Raji (cell line): ENCODE data around the gene CCNB1.

Experiments
- POLR2A ChIP-seq: IDR thresholded peaks from 2 replicates; pipeline ENCODE4 v1.6.1; 2011; ENCODE audit warnings: low read depth, low read length, control low read depth; ENCODE audit not compliant: insufficient read depth

Gene CCNB1

DNA sequence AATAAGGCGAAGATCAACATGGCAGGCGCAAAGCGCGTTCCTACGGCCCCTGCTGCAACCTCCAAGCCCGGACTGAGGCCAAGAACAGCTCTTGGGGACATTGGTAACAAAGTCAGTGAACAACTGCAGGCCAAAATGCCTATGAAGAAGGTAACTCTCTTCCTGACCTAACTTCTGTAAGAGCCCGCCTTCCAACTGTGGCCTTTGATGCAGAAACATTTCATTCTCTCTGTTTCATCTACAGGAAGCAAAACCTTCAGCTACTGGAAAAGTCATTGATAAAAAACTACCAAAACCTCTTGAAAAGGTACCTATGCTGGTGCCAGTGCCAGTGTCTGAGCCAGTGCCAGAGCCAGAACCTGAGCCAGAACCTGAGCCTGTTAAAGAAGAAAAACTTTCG is 979 bp downstream of the CCNB1 start:
- TF ChIP-seq POLR2A, result no peak

DNA sequence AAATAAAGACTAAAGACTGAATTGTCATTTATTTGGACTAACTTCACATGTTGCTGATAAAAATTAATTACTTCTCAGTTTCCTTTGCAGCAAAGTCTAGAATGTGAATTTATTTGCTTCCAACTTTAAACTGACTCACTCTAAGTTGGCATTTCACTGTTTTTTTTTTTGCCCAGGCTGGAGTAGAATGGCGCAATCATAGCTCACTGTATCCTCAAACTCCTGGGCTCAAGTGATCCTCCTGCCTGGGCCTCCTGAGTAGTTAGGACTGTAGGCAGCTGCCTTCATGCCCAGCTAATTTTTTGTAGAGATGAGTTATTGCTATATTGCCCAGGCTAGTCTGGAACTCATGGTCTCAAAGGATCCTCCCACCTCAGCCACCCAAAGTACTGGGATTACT is 3.5 kb downstream of the CCNB1 start:
- no peak for TF ChIP-seq POLR2A

DNA sequence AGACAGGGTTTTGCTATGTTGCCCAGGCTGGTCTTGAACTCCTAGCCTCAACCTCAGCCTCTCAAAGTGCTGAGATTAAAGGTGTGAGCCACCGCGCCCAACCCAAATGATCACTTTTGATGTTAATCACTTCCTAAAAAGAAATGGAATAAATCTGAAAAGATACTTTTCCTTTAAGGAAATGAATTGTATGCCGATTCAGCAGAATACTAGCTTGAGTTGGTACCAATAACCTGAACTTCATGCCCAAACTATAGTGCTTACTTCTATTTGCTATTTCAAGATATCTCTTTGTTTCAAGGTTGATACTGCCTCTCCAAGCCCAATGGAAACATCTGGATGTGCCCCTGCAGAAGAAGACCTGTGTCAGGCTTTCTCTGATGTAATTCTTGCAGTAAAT is 4.0 kb downstream of the CCNB1 start:
- TF ChIP-seq POLR2A, result no peak

DNA sequence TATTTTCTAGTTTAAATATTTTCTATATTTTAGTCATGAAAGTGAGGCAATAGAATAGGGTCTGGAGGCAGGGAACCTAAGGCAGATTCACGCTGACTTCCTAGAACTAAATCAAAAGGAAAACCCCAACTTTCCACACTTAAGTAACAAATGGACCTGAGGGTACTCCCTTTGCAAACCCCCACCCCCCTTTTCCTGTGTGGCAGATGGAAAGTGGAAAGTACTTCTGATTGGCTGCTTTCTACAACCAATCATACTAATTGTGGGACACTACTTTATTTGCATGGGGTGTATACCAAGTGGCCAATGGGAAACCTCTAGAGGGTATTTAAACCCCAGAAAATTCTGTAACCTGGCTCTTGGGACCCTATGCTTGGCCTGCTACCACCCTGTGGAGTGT is 17.7 kb downstream of the CCNB1 start:
- TF ChIP-seq POLR2A, result no peak

DNA sequence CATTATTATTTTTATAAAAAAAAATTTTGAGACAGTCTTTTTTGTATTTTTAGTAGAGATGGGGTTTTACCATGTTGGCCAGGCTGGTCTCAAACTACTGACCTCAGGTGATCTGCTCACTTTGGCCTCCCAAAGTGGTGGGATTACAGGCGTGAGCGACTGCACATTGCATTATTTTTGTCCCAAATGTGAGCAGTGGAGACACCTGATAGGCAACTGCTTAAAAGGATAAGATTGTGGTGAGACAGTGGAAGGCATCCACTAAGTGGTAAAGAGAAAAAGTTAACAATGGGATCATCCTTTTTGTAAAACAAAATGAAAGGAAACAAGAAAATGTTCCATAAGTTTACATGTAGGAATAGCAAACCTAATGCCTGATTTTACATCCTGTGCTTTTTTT is 20.4 kb downstream of the CCNB1 start:
- no peak for TF ChIP-seq POLR2A

DNA sequence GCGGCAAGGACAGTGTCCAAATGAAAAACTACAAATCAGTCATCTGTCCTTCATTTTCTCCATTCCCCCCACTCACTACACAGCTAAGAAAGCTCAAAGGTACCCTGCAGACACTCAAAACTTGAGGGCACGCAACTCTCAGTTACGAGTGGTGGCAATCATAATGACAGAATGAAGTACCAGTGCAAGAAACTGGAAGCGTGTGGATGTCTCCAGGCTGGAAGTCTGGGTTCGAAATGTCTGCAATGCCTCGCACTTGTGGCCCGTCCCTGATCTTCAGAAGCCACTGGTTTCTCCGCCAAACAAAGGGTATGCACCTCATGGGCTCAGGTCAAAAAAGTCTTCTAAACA is 21.8 kb downstream of the CCNB1 start:
- TF ChIP-seq POLR2A, result no peak

DNA sequence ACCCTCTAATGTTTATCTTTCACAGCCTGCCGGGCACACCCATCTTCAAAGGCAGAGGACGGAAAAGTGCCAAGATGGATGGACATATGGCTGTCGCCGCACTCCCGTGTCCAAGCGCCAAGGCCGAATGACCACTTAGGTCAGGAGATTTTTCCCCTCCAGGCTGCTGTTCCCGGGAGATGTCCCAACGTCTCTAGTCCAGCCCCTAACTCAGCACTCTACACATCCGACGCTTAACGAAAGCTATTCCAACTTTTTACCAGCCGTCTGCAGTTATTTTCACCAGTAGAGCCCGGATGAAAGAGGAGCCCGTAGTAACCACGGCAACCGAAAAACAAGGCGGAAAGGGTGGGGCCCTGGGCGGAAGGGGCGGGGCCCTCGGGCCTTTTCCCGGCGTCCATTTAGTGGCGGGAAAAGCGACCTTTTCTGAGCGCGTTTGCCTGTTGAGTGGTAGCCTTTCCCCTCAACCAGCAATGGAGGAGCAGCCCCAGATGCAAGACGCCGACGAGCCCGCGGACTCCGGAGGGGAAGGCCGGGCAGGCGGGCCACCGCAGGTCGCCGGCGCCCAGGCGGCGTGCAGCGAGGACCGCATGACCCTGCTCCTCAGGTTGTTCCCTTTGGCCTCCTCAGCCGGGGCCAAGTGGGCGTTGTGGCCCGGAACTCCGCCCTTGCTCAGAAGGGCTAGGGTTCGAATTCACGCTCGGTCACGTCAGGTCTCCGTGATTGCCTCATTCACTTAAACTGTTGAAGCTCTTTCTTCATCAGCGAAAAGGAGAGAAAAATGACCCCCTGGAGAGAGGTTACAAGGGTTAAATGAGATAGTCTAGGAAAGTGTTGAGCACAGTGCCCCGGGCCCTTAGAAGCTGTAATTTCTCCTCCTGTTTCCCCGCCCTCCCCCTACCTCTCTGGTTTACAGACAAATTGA is 22.5 kb downstream of the CCNB1 start, which contains the start of gene CENPH:
CENPH (plus strand) TSS at position 422 of the 925 bp plus-strand sequence; CDS start at position 474, 52 bp downstream.
- peak; percentile 84 for TF ChIP-seq POLR2A

DNA sequence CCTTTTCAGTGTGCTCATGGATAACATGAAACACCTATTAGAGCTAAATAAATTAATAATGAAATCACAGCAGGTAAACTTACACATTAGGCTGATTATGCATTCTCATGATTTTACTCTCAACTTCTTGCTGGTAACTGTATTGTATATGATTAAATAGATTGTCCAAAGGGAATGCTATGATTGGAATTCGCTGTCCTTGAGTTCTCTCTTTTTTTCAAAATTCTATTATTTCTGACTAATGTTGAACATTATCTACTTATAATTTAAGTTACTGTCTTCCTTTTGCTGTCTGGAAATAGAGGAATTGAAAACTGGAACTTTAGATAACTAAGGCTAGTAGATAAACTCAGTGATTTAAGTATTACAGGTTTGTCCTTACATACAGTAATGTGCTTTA is 35.5 kb downstream of the CCNB1 start:
- TF ChIP-seq POLR2A, result no peak

DNA sequence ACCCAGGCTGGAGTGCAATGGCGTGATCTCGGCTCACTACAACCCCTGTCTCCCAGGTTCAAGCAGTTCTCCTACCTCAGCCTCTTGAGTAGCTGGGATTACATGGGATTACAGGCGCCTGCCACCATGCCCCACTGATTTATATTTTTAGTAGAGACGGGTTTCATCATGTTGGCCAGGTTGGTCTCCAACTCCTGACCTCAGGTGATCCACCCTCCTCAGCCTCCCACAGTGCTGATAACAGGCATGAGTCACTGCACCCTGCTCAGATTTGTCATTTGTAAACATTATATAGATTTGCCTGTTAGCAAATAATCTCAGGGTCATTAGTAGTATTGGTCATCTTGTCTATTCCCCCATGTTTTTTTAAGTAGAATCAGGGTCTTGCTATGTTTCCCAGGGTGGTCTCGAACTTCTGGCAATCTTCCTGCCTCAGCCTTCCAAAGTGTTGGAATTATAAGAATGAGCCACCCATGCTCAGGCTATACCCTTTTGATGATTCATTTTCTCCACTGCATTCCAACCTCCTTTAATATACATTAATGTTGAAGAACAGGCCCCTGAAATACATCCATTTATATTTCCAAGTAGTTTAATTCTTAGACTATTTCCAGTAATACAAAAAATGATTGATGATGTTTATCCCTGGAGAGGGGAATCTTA is 39.7 kb downstream of the CCNB1 start:
- no peak for TF ChIP-seq POLR2A

DNA sequence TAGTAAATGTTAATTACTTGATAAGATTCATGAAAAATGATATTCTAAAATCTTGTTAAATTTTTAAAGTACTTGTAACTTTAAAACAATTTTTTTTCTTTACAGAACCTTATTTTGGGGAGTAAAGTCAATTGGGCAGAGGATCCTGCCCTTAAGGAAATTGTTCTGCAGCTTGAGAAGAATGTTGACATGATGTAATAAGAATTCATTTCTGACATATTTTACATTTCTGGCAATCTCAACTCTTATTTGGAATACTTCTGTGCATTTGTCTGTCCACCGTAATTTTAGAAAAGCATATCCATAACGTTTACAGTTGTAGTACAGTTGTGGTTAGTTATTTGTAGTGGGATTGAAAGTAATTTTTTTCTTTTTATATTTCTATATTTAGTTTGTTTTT is 42.7 kb downstream of the CCNB1 start:
- no peak for TF ChIP-seq POLR2A

DNA sequence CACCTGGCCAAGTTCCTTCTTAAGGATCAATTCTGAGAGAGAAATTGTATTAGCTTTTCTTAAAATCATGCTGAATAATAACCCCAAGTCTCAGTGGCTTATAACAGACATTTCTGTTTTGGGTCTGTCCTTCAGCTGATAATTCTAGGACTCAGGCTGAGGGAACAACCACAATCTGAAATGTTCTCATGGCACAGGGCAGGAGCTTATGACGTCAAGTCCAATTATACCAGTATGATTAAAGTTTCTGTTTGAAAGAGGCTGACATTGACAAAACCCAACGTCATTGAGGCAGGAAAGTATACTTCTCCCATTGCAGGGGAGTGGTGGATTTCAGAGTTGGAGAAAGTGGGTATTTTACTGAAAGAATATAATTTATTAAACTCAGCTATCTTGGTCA is 44.2 kb downstream of the CCNB1 start:
- TF ChIP-seq POLR2A, result no peak

DNA sequence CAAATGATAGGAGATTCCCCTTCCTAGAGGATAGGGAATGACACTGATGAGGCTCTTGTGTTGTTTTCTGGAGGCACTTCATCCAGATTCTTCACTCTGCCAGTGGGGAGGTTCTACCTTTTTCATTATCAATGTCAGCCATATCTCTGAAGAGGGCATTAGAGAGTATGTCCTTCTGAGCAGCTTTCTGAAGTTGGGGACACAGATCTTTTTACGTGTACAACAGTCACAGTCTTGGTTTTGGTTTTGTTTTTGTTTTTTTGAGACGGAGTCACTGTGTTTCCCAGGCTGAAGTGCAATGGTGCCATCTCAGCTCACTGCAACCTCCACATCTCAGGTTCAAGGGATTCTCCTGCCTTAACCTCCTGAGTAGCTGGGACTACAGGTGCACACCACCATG is 45.1 kb downstream of the CCNB1 start:
- no peak for TF ChIP-seq POLR2A

DNA sequence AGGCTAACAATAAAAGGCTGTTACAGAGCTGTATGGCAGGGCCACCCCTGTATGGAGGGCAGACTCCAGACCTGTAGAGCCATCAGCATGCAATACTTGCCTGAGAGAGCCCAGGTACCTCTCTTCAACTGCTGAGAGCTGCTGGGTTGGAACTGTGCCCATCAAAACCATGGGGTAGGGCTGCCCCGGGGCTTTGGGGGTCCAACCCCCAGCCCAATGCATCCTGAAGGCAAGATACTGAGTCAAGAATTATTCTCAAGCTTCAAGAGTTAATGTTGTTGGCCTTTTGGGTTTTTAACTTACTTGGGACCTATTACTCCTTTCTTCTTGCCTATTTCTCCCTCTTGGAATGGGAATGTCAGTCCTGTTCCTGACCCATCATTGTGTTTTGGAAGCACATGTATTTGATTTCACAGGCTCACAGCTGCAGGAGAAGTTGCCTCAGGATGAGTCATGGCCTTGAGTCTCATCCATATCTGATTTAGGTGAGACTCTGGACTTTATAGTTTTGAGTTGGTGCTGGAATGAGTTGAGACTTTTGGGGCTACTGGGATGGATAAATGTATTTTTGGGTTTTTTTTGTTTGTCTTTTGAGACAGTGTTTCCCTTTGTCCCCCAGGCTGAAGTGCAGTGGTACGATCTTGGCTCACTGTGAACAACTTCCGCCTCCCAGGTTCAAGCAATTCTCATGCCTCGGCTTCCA is 46.7 kb downstream of the CCNB1 start:
- TF ChIP-seq POLR2A, result no peak

DNA sequence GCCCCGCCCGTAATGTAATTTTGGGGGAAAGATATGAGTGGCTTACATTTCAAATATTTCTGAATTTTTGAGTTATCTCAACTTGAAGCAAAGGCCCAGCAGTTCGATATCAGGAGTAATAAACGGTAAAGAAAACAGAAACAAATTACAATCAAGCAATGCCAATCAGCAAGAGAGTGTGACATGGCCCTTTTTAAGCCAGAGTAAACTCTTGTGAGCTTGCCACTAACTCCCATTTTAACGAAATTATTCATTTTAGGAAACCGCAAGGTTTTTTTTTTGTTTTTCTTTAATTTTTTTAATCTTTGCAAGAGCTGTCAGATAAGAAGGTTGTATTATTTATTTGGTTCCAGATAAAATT is 50.2 kb downstream of the CCNB1 start:
- no peak for TF ChIP-seq POLR2A

DNA sequence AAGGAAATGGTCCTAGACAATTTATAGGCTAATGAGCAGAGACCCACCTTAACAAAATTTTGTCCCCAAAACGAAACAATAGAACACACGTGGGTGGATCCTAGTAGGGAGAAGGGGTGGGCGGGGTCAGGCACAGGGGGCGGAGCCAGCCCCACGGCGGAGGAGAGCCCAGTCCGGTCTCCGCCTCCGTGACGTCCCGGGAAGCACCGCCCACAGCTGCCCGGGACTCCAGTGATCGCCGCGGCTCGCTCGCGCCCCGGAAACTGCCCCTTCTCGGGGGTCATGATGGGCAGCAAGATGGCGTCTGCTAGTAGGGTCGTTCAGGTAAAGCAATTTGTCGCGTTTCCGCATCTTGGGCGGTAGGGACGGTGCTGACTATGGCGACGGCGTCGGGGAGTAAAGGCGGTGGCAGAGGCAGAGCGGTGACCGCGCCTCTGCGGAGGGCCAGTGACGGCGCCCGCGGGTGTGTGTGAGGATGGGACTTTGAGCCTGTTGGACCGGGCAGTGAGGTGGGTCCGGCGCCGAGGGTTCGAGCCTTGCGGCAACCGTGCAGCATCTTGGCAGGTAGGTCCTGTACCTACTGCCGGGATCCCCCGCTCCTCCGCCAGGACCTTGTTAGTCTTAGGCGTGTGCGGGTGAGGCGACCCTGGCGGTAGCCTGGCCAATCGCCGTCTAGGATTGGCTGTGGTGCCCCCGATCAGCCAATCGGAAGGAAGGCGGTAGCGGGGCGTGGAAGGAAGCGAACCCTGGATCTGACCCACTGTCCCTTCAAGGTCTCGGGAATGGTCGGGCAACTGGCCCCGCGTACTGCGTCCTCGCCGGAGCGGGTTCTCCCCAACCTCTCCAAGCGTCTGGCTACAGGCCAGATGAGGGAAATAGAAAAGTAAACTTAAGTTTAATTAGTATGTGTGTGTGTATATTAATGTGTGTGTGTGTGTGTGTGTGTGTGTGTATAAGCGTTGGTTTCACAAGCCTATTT is 50.9 kb downstream of the CCNB1 start:
- TF ChIP-seq POLR2A, result peak; percentile 91
